GM12872 (cell line): ENCODE data around the gene TMPRSS9.

Source experiments
- CTCF ChIP-seq: IDR thresholded peaks from 3 replicates; pipeline ENCODE4 v1.5.1; 2011; ENCODE audit warnings: low read depth, mild to moderate bottlenecking, low read length, moderate library complexity; ENCODE audit not compliant: insufficient read depth

Gene TMPRSS9

DNA sequence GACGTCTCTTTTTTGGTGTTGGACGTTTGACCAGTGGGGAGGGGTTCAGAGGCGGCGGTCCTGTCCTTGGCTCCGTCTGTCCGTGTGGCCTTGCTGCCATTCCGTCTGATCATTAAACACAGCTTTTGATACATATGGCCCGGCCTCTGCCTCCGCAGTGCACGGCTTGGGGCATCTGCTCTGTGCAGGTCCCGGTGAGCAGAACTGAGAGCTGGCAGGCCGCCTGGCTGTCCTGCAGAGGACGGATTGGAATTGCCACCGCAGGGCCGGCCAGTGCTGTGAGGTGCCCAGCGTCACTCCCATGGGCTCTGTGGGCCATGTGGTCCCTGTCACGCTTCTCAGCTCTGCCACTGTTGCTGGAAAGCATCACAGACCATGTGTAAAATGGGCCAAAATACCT, 5.4 kb upstream of the TMPRSS9 start:
- no peak for TF ChIP-seq CTCF

- TF ChIP-seq CTCF, result no peak
Measured at GRCh38 chr19:2355168-2356035, 4.7 kb upstream of the TMPRSS9 start.

GRCh38 chr19:2356036-2356646, 3.9 kb upstream of the TMPRSS9 start:
- TF ChIP-seq CTCF, result no peak

DNA sequence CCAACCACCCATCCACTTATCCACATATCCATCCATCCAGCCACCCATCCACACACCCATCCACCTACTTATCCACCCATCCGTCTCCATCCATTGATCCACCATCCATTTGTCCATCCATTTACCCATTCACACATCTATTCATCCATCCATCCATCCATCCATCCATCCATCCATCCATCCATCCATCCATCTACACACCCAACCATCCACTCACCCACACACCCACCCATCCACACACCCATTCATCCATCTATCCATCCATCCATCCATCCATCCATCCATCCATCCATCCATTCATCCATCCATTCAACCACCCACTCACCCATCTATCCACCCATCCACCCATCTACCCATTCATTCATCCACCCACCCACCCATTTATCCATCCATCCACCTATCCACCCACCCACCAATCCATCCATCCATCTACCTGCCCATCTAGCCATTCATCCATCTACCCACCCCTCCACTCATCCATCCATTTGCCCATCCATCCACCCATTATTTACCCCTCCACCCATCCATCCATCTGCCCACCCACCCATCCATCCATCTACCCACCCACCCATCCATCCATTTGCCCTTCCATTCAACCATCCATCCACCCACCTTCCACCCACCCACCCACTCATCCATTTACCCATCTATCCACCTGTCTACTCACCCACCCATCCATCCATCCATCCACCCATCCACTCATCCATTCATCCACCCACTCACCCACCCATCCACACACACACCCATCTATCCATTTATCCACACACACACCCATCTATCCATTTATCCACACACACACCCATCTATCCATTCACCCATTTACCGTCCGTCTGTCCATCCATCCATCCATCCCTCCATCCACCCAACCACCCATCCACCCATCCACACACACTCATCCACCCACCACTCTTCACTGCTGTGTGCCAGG, 2.5 kb upstream of the TMPRSS9 start:
- TF ChIP-seq CTCF, result no peak

- no peak for TF ChIP-seq CTCF
Measured at GRCh38 chr19:2358548-2359173, 1.4 kb upstream of the TMPRSS9 start.

GRCh38 chr19:2360833-2361232, 768 bp downstream of the TMPRSS9 start:
- TF ChIP-seq CTCF, result no peak
